KG1 (cell line): ENCODE results near the gene RCAN1.

Source experiments
- DNase-seq: peaks from one replicate; lab custom pipeline; 2025; lab: John Stamatoyannopoulos, UW

The RCAN1 gene

GRCh38 chr21:34537838-34538237, 77.1 kb downstream of the RCAN1 start:
- DNase-seq, result no peak

- DNase-seq, result no peak
These were observed 78.1 kb downstream of the RCAN1 start for GRCh38 chr21:34536820-34537219.

- no peak for DNase-seq
These were observed 78.6 kb downstream of the RCAN1 start for GRCh38 chr21:34536311-34536710.

GRCh38 chr21:34535886-34536285, 79.0 kb downstream of the RCAN1 start:
- DNase-seq, result no peak

- DNase-seq, result no peak
These were observed 80.4 kb downstream of the RCAN1 start for GRCh38 chr21:34534522-34534921.

- no peak for DNase-seq
These were observed 81.0 kb downstream of the RCAN1 start for GRCh38 chr21:34533938-34534337.

GRCh38 chr21:34531399-34531798, 83.5 kb downstream of the RCAN1 start:
- no peak for DNase-seq

GRCh38 chr21:34530261-34530660, 84.7 kb downstream of the RCAN1 start:
- DNase-seq, result no peak

- DNase-seq, result no peak
These were observed 86.8 kb downstream of the RCAN1 start for GRCh38 chr21:34528131-34528561.

GRCh38 chr21:34526618-34527290, 88.2 kb downstream of the RCAN1 start:
- DNase-seq, result no peak

- no peak for DNase-seq
These were observed 88.7 kb downstream of the RCAN1 start for GRCh38 chr21:34526241-34526617.

GRCh38 chr21:34524646-34525601, 90.0 kb downstream of the RCAN1 start:
- DNase-seq, result no peak

- no peak for DNase-seq
These were observed 91.8 kb downstream of the RCAN1 start for GRCh38 chr21:34523019-34523555.

GRCh38 chr21:34522284-34522683, 92.6 kb downstream of the RCAN1 start:
- DNase-seq, result no peak

GRCh38 chr21:34521561-34521960, 93.4 kb downstream of the RCAN1 start:
- no peak for DNase-seq

- DNase-seq, result no peak
These were observed 94.0 kb downstream of the RCAN1 start for GRCh38 chr21:34520764-34521508.

- DNase-seq, result no peak
These were observed 94.6 kb downstream of the RCAN1 start for GRCh38 chr21:34520281-34520680.

- DNase-seq, result no peak
These were observed 95.2 kb downstream of the RCAN1 start for GRCh38 chr21:34519694-34520093.

- DNase-seq, result no peak
These were observed 95.9 kb downstream of the RCAN1 start for GRCh38 chr21:34519016-34519415.

- no peak for DNase-seq
These were observed 96.6 kb downstream of the RCAN1 start for GRCh38 chr21:34518301-34518700.

- no peak for DNase-seq
These were observed 97.2 kb downstream of the RCAN1 start for GRCh38 chr21:34517491-34518245.
